Astrocyte (in vitro differentiated cells and primary cell): Measurements from ENCODE around the gene GDF2. TPM values are rescaled to one million over a fixed set of nuclear protein-coding genes. Genes with fewer than 3 reads are reported as not detected.

Experiments
- DNase-seq: peaks from one replicate; pipeline ENCODE4 v3.0.0-alpha.2; 2010; ENCODE audit warnings: low read depth
- FAIRE-seq: peaks from 2 replicates; lab custom pipeline; 2011; peaks lifted over from hg19 to GRCh38; lab: Jason Lieb, UNC
- H2AFZ ChIP-seq: 2 replicates; pipeline ENCODE4 v1.6.0; 2012; ENCODE audit warnings: low read depth, low read length, inconsistent platforms
- H3K27ac ChIP-seq: 2 replicates; pipeline ENCODE4 v1.5.1; 2011; ENCODE audit warnings: low read depth, low read length, inconsistent platforms
- H3K27me3 ChIP-seq: 2 replicates; pipeline ENCODE4 v1.6.0; 2011; ENCODE audit warnings: low read length, inconsistent platforms; ENCODE audit not compliant: insufficient read depth
- H3K36me3 ChIP-seq: 2 replicates; pipeline ENCODE4 v1.5.1; 2011; ENCODE audit warnings: low read length, inconsistent platforms; ENCODE audit not compliant: insufficient read depth
- H3K4me1 ChIP-seq: 2 replicates; pipeline ENCODE4 v1.5.1; 2011; ENCODE audit warnings: low read length, inconsistent platforms; ENCODE audit not compliant: insufficient read depth
- H3K4me2 ChIP-seq: 2 replicates; pipeline ENCODE4 v1.6.0; 2012; ENCODE audit warnings: low read length, inconsistent platforms
- H3K4me3 ChIP-seq: 2 replicates; pipeline ENCODE4 v1.5.1; 2011; ENCODE audit warnings: low read depth, mild to moderate bottlenecking, low read length, inconsistent platforms; ENCODE audit not compliant: insufficient read depth
- H3K79me2 ChIP-seq: 2 replicates; pipeline ENCODE4 v1.6.0; 2012; ENCODE audit warnings: mild to moderate bottlenecking, low read length, inconsistent platforms; ENCODE audit not compliant: insufficient read depth
- H3K9ac ChIP-seq: 2 replicates; pipeline ENCODE4 v1.6.0; 2012; ENCODE audit warnings: mild to moderate bottlenecking, low read length, inconsistent platforms
- H3K9me3 ChIP-seq: 2 replicates; pipeline ENCODE4 v1.5.1; 2012; ENCODE audit warnings: low read depth, mild to moderate bottlenecking, low read length, inconsistent platforms; ENCODE audit not compliant: insufficient read depth
- H4K20me1 ChIP-seq: 2 replicates; pipeline ENCODE4 v1.6.0; 2012; ENCODE audit warnings: low read length, inconsistent platforms; ENCODE audit not compliant: insufficient read depth
- H3K27ac Mint-ChIP-seq: one replicate; pipeline ENCODE4 v1.8.0; 2021; ENCODE audit warnings: mild to moderate bottlenecking, mixed read lengths; ENCODE audit not compliant: unreplicated experiment
- H3K27me3 Mint-ChIP-seq: one replicate; pipeline ENCODE4 v1.8.0; 2021; ENCODE audit warnings: low read depth, mixed read lengths; ENCODE audit not compliant: unreplicated experiment
- H3K36me3 Mint-ChIP-seq: one replicate; pipeline ENCODE4 v1.8.0; 2021; ENCODE audit warnings: low read depth, mixed read lengths; ENCODE audit not compliant: unreplicated experiment
- H3K4me1 Mint-ChIP-seq: one replicate; pipeline ENCODE4 v1.8.0; 2021; ENCODE audit warnings: low read depth, mixed read lengths; ENCODE audit not compliant: unreplicated experiment
- H3K4me3 Mint-ChIP-seq: one replicate; pipeline ENCODE4 v1.8.0; 2021; ENCODE audit warnings: mild to moderate bottlenecking, moderate library complexity, mixed read lengths; ENCODE audit not compliant: unreplicated experiment
- H3K9me3 Mint-ChIP-seq: one replicate; pipeline ENCODE4 v1.8.0; 2021; ENCODE audit warnings: mild to moderate bottlenecking, mixed read lengths; ENCODE audit not compliant: unreplicated experiment
- CTCF ChIP-seq: IDR thresholded peaks from 2 replicates; pipeline ENCODE4 v1.5.1; 2011; ENCODE audit warnings: low read depth, mild to moderate bottlenecking, inconsistent platforms, low read length, moderate library complexity; ENCODE audit not compliant: insufficient read depth
- EZH2 ChIP-seq: IDR thresholded peaks from 2 replicates; pipeline ENCODE4 v1.6.1; 2012; ENCODE audit warnings: mild to moderate bottlenecking, low read length, inconsistent platforms; ENCODE audit not compliant: insufficient read depth
- total RNA-seq: library from RNA; stranded (reverse); gene quantifications from 2 replicates; pipeline ENCODE4 v1.2.1, GENCODE V29; 2021

Gene GDF2
- total RNA-seq, 1 donor from 2014 or later = not detected

- H3K4me2 ChIP-seq = no peak overlapping the region
Observed at GRCh38 chr10:47282657-47283018, 39.6 kb upstream of the GDF2 start.

GRCh38 chr10:47283101-47283630 is 39.1 kb upstream of the GDF2 start:
- FAIRE-seq = no peak
- DNase-seq = no peak
- Histone ChIP-seq H2AFZ (no peak overlapping the region), H3K9me3 (no peaks in the 10 kb centered on the region), H3K4me2 (no peak overlapping the region), H3K9ac (no peak overlapping the region), H3K4me1 (no peaks in the 10 kb centered on the region), H3K27ac (no peak overlapping the region), H3K27me3 (no peaks in the 10 kb centered on the region), H3K79me2 (no peaks in the 10 kb centered on the region), H3K36me3 (no peaks in the 10 kb centered on the region), H3K4me3 (no peak overlapping the region), H4K20me1 (no peaks in the 10 kb centered on the region)
- H3K36me3 Mint-ChIP-seq = no peaks in the 10 kb centered on the region
- peaks cover 2% of the 10 kb centered on the region for H3K4me1 Mint-ChIP-seq
- peaks cover 44% of the 10 kb centered on the region for H3K27me3 Mint-ChIP-seq
- no peak overlapping the region for H3K27ac Mint-ChIP-seq
- H3K4me3 Mint-ChIP-seq = no peak overlapping the region
- TF ChIP-seq EZH2 (no peak), CTCF (no peak)
- H3K9me3 Mint-ChIP-seq = peaks cover 5% of the 10 kb centered on the region

More at GRCh38 chr10:47282657-47283018, 39.6 kb upstream of the GDF2 start:
- Histone ChIP-seq H3K9ac (no peak overlapping the region), H4K20me1 (no peaks in the 10 kb centered on the region), H3K9me3 (no peaks in the 10 kb centered on the region), H3K27me3 (no peaks in the 10 kb centered on the region), H3K4me1 (no peaks in the 10 kb centered on the region), H3K27ac (no peak overlapping the region), H3K79me2 (no peaks in the 10 kb centered on the region), H3K36me3 (no peaks in the 10 kb centered on the region), H3K4me3 (no peak overlapping the region), H2AFZ (no peak overlapping the region)
- H3K27me3 Mint-ChIP-seq = peaks cover 45% of the 10 kb centered on the region
- FAIRE-seq = no peak
- no peak for DNase-seq
- H3K4me1 Mint-ChIP-seq = peaks cover 2% of the 10 kb centered on the region
- peaks cover 5% of the 10 kb centered on the region for H3K9me3 Mint-ChIP-seq
- H3K36me3 Mint-ChIP-seq = no peaks in the 10 kb centered on the region
- TF ChIP-seq CTCF (no peak), EZH2 (no peak)
- H3K27ac Mint-ChIP-seq = no peak overlapping the region
- no peak overlapping the region for H3K4me3 Mint-ChIP-seq

DNA sequence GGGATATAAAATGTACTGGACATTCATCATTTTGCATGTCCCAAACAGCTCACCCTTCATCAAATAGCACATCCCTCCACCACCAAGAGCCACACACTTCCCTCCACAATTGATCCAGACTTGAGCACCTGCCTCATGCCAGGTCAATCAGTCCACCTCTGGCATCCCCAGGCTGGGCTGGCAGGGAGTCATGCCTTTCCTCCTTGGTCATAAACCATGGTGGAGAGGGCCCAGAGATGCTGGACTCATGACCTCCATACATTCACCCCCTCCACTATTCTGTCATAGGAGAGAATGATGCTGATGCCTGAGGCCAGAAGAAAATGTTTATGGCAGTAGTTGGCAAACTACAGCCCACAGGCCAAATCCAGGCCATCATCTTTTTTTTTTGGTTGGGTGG is 38.4 kb upstream of the GDF2 start:
- DNase-seq (no peak), FAIRE-seq (no peak)
- no peak overlapping the region for H3K4me3 ChIP-seq
- Mint-ChIP-seq H3K9me3 (peaks cover 5% of the 10 kb centered on the region), H3K27ac (no peak overlapping the region), H3K4me1 (no peaks in the 10 kb centered on the region), H3K4me3 (no peak overlapping the region), H3K27me3 (peaks cover 48% of the 10 kb centered on the region), H3K36me3 (no peaks in the 10 kb centered on the region)
- H3K9ac ChIP-seq = no peak overlapping the region
- H4K20me1 ChIP-seq = no peaks in the 10 kb centered on the region
- no peaks in the 10 kb centered on the region for H3K27me3 ChIP-seq
- H3K79me2 ChIP-seq = no peaks in the 10 kb centered on the region
- no peak overlapping the region for H2AFZ ChIP-seq
- no peak overlapping the region for H3K27ac ChIP-seq
- no peaks in the 10 kb centered on the region for H3K9me3 ChIP-seq
- no peak overlapping the region for H3K4me2 ChIP-seq
- H3K4me1 ChIP-seq = no peaks in the 10 kb centered on the region
- TF ChIP-seq EZH2 = no peak
- TF ChIP-seq CTCF = no peak
- H3K36me3 ChIP-seq = no peaks in the 10 kb centered on the region
